Ishikawa (cell line): ENCODE measurements around the gene ERG.

Source experiments
- CEBPB ChIP-seq: IDR thresholded peaks from 2 replicates; pipeline ENCODE4 v1.6.1; 2012
- EGR1 ChIP-seq: IDR thresholded peaks from 2 replicates; pipeline ENCODE4 v1.6.1; 2012
- EP300 ChIP-seq: IDR thresholded peaks from 2 replicates; pipeline ENCODE4 v1.6.1; 2012; ENCODE audit warnings: borderline replicate concordance
- NFIC ChIP-seq: IDR thresholded peaks from 2 replicates; pipeline ENCODE4 v1.6.1; 2012
- TCF12 ChIP-seq: IDR thresholded peaks from 2 replicates; pipeline ENCODE4 v1.6.1; 2012; ENCODE audit warnings: low read depth
- TF ChIP-seq, protein P1 (sequence below): IDR thresholded peaks from 2 replicates; pipeline ENCODE4 v1.6.1; 2012; ENCODE audit warnings: low read depth, mild to moderate bottlenecking

DNA sequence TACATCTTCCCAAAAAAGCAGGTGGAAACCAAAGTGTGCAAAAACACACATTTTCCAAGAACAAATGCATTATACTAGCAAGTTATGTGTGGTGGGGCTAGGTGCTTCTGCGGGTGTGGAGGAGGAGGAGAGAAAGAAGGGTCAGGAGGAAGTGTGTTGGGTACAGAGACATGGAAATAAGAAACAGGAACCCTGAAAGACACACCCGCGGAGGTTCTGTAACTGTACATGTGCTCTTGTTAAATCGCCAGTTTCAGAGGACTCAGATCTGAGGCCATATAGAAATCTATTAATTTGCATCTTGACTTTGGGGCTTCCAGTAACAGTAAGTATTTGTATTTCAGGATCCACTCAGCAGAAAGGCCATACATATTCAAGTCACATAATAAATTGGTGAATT lies 30.9 kb downstream of the ERG start:
- TF ChIP-seq TCF12, result no peak
- no peak for TF ChIP-seq EP300
- TF ChIP-seq NFIC, result no peak
- TF ChIP-seq EGR1, result no peak
- TF ChIP-seq CEBPB, result no peak
- TF ChIP-seq, protein P1, sequence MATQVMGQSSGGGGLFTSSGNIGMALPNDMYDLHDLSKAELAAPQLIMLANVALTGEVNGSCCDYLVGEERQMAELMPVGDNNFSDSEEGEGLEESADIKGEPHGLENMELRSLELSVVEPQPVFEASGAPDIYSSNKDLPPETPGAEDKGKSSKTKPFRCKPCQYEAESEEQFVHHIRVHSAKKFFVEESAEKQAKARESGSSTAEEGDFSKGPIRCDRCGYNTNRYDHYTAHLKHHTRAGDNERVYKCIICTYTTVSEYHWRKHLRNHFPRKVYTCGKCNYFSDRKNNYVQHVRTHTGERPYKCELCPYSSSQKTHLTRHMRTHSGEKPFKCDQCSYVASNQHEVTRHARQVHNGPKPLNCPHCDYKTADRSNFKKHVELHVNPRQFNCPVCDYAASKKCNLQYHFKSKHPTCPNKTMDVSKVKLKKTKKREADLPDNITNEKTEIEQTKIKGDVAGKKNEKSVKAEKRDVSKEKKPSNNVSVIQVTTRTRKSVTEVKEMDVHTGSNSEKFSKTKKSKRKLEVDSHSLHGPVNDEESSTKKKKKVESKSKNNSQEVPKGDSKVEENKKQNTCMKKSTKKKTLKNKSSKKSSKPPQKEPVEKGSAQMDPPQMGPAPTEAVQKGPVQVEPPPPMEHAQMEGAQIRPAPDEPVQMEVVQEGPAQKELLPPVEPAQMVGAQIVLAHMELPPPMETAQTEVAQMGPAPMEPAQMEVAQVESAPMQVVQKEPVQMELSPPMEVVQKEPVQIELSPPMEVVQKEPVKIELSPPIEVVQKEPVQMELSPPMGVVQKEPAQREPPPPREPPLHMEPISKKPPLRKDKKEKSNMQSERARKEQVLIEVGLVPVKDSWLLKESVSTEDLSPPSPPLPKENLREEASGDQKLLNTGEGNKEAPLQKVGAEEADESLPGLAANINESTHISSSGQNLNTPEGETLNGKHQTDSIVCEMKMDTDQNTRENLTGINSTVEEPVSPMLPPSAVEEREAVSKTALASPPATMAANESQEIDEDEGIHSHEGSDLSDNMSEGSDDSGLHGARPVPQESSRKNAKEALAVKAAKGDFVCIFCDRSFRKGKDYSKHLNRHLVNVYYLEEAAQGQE, result no peak
